AG09309 (cell line): Measurements from ENCODE around the gene CACNA1C.

Experiments used
- DNase-seq: peaks from one replicate; pipeline ENCODE4 v3.0.0-alpha.2; 2010; ENCODE audit warnings: low read depth
- H3K4me3 ChIP-seq: 2 replicates; pipeline ENCODE4 v1.5.1; 2011; ENCODE audit warnings: mild to moderate bottlenecking, low read depth, low read length, moderate library complexity; ENCODE audit not compliant: control insufficient read depth
- CTCF ChIP-seq: IDR thresholded peaks from 2 replicates; pipeline ENCODE4 v1.5.1; 2011; ENCODE audit warnings: mild to moderate bottlenecking, low read depth, low read length, inconsistent platforms; ENCODE audit not compliant: insufficient read depth, control insufficient read depth; ENCODE audit errors: missing control alignments

Gene CACNA1C

GRCh38 chr12:2018391-2018790, 34.4 kb upstream of the CACNA1C start:
- DNase-seq: no peak
- TF ChIP-seq CTCF: no peak
- no peak overlapping the region for H3K4me3 ChIP-seq

GRCh38 chr12:2019126-2019525, 33.7 kb upstream of the CACNA1C start:
- no peak overlapping the region for H3K4me3 ChIP-seq
- no peak for TF ChIP-seq CTCF
- DNase-seq: no peak

- TF ChIP-seq CTCF: no peak
- no peak for DNase-seq
- H3K4me3 ChIP-seq: no peak overlapping the region
These were observed 32.3 kb upstream of the CACNA1C start for GRCh38 chr12:2020511-2020910.

GRCh38 chr12:2023365-2023764, 29.4 kb upstream of the CACNA1C start:
- TF ChIP-seq CTCF: no peak
- H3K4me3 ChIP-seq: no peak overlapping the region

GRCh38 chr12:2027351-2027750, 25.4 kb upstream of the CACNA1C start:
- no peak for DNase-seq
- H3K4me3 ChIP-seq: no peak overlapping the region
- no peak for TF ChIP-seq CTCF

More at GRCh38 chr12:2023365-2023764, 29.4 kb upstream of the CACNA1C start:
- DNase-seq: no peak

GRCh38 chr12:2029851-2030250, 22.9 kb upstream of the CACNA1C start:
- no peak overlapping the region for H3K4me3 ChIP-seq
- TF ChIP-seq CTCF: no peak
- DNase-seq: no peak

- TF ChIP-seq CTCF: no peak
- no peak for DNase-seq
- no peak overlapping the region for H3K4me3 ChIP-seq
These were observed 20.3 kb upstream of the CACNA1C start for GRCh38 chr12:2032506-2032905.
